OCI-M2 (cell line): ENCODE results near the gene CDH15.
"Not testable (repeated sequence)": the region's sequence is repeated elsewhere in the genome, so short reads cannot be mapped to it uniquely, and the experiment has no call there.

ENCODE experiments used
- DNase-seq: peaks from one replicate; lab custom pipeline; 2025; ENCODE audit not compliant: unreplicated experiment; lab: John Stamatoyannopoulos, UW

CDH15 gene

DNA sequence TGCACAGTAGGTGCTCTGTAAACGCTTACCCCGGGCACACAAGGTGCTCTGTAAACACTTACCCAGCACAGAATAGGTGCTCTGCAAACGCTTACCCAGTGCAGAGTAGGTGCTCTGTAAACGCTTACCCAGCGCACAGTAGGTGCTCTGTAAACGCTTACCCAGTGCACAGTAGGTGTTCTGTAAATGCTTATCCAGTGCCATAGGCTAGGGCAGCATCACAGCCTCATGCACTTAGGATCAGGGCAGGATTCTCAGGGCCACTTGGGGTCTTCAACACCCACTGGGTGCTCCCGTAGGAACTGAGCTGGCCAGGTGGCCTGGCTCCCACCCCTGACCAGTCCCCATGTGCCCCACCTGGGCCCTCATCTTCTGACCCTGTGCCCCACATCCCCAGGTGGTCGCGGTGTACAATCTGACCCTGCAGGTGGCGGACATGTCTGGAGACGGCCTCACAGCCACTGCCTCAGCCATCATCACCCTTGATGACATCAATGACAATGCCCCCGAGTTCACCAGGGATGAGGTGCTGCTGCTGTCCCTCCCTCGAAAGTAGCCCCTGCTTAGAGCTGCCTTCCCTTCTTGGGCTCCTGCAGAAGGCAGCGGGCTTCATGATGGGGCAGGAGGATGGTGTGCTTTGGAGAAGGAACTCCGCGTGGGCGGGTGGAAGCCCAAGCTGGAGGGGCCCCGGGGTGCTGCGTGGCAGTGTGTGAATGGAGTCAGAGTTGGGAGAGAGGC lies 15.7 kb downstream of the CDH15 start:
- DNase-seq: no peak

DNA sequence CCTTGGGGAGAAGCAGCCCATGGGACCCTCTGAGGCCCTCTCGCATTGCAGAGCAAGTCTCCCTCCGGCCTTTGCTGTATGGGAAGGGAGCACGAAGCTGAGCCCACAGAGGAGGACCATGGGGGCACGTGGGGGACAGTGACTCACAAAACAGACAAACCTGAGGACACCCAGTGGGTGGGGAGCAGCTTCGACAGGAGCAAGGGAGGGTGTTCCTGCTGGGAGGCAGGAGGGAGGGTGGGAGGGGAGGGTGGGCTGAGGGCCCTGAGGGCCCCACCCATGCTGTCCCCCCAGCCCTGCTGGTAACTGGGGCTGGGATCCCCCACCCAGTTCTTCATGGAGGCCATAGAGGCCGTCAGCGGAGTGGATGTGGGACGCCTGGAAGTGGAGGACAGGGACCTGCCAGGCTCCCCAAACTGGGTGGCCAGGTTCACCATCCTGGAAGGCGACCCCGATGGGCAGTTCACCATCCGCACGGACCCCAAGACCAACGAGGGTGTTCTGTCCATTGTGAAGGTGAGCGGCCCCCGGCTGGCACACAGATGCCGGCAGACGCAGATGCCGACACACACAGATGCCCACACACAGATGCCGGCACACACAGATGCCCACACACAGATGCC lies 16.3 kb downstream of the CDH15 start:
- DNase-seq: no peak

DNA sequence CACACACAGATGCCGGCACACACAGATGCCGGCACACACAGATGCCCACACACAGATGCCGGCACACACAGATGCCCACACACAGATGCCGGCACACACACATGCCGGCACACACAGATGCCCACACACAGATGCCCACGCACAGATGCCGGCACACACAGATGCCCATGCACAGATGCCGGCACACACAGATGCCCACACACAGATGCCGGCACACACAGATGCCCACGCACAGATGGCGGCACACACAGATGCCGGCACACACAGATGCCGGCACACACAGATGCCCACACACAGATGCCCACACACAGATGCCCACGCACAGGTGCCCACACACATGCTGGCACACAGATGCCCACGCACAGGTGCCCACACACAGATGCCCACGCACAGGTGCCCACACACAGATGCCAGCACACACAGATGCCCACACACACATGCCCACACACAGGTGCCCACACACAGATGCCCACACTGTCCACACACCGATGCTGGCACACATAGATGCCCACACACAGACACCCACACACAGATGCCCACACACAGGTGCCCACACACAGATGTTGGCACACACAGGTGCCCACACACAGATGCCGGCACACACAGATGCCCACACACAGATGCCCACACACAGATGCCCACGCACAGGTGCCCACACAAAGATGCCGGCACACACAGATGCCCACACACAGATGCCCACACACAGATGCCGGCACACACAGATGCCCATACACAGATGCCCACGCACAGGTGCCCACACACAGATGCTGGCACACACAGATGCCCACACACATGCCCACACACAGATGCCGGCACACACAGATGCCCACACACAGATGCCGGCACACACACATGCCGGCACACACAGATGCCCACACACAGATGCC lies 17.2 kb downstream of the CDH15 start:
- DNase-seq: not testable (repeated sequence)

DNA sequence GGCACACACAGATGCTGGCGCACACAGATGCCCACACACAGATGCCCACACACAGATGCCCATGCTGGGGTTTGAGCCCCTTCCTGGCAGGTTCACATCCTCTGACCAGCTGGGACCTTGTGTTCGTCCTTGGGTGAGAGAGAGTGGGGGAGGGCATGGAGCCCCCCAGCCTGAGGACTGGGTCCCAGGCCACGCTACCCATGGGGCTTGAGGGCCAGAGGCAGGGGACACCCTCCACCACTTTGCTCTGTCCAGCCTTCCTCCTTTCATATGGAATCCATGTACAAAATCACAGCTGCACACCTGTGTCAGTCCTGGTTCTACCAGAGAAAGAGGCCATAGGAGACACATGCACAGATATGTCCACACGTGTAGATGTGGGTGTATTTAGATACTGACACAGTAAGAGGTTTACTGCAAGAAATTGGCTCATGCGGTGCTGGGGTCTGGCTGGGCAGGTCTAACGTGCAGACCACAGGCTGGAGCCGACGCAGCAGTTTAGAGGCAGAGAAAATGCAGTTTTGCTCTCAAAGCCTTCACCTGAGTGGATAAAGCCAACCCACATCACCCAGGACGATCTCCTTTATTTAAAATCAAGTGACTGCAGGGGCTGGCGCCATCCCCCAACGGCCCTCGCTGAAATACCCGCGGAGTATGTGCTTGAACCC lies 17.9 kb downstream of the CDH15 start:
- DNase-seq: no peak

DNA sequence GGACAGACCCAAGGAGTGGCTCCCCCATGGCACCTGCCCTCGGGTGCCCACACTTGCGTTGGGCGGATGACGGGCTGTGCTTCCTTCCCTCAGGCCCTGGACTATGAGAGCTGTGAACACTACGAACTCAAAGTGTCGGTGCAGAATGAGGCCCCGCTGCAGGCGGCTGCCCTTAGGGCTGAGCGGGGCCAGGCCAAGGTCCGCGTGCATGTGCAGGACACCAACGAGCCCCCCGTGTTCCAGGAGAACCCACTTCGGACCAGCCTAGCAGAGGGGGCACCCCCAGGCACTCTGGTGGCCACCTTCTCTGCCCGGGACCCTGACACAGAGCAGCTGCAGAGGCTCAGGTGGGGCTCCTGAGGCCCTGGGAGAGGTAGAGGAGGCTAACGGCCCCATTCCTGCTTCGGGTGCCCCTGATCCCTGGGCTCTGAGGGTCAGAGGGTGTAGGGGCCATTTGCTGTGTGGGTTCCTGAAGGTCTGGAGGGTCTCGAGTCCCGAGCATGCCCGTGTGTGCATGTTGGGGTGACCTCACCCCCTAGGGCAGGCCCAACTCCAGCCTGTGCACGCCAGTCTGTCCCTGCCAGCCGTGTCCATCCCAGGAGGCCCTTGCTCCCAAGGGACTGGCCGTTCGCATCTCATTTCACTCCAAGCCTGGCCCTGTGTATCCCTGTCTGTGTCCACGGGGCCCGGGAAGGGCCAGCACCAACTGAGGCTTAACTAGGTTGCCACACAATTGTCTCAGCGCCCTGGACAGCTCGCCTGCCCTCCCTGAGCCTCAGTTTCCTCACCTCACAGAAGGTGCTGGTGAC lies 18.8 kb downstream of the CDH15 start:
- DNase-seq: no peak

DNA sequence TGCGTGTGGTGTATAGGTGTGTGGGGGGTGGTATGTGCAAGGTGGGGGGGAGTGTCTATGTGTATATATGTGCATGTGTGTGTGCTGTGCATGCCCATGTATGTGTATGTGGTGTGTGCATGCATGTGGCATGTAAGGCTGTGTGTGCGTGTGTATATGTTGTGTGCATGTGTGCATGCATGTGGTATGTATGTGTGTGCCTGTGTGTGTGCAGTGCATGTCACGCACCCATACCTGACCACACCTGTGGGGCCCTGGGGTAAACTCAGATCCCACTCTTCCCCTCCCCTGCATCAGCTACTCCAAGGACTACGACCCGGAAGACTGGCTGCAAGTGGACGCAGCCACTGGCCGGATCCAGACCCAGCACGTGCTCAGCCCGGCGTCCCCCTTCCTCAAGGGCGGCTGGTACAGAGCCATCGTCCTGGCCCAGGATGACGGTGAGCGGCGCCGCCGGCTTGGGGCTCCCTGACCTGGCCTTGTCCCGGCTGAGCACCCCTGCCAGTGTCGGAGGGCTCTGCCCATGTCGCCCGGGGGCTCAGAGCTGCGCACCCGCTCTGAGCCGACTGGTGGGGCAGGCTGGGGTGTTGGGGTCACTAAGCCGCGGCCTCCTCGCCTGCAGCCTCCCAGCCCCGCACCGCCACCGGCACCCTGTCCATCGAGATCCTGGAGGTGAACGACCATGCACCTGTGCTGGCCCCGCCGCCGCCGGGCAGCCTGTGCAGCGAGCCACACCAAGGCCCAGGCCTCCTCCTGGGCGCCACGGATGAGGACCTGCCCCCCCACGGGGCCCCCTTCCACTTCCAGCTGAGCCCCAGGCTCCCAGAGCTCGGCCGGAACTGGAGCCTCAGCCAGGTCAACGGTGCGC lies 19.7 kb downstream of the CDH15 start:
- DNase-seq: no peak

DNA sequence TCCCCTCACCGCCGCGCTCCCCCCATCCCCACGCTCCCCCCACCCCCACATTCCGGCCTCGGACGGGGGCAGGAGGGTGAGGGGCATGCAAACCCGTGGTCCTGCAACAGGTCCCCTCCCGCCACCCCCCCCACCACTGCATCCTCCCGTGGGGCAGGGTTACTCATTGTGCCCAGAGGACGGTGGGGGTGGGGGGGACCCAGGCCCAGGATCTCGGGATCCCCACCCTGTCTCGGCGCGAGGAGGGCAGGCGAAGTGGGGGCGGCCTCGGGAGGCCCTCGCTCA lies 20.3 kb downstream of the CDH15 start:
- DNase-seq: no peak

DNA sequence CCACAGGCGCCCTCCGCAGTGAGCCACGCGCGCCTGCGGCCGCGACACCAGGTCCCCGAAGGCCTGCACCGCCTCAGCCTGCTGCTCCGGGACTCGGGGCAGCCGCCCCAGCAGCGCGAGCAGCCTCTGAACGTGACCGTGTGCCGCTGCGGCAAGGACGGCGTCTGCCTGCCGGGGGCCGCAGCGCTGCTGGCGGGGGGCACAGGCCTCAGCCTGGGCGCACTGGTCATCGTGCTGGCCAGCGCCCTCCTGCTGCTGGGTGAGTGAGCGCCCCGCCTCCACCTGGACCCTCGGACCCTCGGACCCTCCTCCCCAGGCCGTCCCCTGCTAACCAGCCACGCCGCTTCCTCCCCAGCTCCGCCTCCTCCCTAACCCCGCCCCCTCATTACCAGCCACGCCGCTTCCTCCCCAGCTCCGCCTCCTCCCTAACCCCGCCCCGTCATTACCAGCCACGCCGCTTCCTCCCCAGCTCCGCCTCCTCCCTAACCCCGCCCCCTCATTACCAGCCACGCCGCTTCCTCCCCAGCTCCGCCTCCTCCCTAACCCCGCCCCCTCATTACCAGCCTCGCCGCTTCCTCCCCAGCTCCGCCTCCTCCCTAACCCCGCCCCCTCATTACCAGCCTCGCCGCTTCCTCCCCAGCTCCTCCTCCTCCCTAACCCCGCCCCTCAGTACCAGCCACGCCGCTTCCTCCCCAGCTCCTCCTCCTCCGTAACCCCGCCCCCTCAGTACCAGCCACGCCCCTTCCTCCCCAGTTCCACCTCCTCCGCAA lies 20.8 kb downstream of the CDH15 start:
- DNase-seq: not testable (repeated sequence)

DNA sequence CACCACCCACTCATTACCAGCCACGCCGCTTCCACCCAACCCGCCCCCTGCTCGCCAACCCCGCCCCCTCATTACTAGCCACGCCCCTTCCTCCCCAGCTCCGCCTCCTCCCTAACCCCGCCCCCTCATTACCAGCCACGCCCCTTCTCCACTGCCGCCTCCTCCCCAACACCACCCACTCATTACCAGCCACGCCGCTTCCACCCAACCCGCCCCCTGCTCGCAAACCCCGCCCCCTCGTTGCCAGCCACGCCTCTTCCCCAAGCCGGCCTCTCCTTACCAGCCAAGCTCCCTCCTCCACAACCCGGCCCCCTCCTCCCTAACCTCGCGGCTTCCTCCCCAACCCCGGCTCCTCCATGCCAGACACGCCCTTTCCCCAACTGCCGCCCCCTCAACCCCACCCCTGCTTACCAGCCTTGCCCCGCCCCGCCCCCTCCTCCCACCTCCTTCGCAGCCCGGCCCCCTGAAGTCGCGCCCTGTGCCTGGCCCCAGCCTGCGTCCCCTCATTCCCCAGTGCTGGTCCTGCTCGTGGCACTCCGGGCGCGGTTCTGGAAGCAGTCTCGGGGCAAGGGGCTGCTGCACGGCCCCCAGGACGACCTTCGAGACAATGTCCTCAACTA lies 21.5 kb downstream of the CDH15 start:
- no peak for DNase-seq

DNA sequence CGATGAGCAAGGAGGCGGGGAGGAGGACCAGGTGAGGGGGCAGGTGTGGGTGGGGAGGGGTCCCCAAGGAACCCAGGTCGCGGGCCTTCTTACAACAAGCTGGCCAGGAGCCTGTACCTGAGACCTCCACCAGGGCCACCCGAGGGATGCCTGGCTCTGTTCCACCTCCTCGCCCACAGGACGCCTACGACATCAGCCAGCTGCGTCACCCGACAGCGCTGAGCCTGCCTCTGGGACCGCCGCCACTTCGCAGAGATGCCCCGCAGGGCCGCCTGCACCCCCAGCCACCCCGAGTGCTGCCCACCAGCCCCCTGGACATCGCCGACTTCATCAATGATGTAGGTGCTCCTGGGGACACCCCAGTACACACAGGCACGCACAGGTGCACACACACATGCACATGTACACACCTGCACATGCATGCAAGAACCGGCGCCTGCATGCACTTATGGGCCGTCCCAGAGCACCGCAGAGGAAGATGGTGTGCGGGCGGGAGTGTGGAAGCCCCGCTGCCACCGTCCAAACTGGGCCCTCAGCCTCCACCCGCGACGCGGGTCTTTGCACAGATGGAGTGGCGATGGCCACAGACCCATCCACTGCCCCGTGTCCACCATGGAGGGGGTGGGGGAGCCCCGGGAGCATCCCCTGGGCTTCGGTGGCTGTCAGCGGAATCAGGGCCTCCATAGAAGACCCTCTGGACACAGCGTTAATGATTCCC lies 22.2 kb downstream of the CDH15 start:
- DNase-seq: no peak

DNA sequence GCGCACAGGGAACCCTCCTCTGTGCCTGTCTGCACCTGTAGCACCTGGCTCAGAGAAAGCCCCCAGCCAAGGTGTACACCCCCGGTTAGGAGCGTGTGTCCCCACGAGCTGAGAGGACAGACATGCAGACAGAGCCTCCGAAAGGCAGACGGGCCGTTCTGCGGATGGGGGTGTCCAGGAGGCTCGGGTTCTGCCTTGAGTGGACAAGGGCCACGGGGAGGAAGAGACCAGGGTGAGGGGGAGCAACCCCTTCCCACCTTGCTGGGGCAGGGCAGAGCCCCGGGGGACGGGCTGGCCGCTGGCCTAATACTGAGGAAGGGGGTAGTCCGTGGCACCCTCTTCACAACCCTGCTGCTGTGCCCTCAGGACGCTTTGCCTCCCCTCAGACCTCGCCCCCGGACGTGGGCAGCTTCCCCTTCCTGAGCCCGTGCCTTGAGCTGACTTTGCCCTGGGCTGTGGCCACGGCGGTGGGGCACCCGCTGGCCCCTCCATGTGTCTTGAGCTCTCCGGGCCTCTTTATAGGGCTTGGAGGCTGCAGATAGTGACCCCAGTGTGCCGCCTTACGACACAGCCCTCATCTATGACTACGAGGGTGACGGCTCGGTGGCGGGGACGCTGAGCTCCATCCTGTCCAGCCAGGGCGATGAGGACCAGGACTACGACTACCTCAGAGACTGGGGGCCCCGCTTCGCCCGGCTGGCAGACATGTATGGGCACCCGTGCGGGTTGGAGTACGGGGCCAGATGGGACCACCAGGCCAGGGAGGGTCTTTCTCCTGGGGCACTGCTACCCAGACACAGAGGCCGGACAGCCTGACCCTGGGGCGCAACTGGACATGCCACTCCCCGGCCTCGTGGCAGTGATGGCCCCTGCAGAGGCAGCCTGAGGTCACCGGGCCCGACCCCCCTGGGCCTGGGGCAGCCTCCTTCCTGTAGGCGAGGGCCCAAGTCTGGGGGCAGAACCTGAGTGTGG lies 23.1 kb downstream of the CDH15 start:
- DNase-seq: no peak

DNA sequence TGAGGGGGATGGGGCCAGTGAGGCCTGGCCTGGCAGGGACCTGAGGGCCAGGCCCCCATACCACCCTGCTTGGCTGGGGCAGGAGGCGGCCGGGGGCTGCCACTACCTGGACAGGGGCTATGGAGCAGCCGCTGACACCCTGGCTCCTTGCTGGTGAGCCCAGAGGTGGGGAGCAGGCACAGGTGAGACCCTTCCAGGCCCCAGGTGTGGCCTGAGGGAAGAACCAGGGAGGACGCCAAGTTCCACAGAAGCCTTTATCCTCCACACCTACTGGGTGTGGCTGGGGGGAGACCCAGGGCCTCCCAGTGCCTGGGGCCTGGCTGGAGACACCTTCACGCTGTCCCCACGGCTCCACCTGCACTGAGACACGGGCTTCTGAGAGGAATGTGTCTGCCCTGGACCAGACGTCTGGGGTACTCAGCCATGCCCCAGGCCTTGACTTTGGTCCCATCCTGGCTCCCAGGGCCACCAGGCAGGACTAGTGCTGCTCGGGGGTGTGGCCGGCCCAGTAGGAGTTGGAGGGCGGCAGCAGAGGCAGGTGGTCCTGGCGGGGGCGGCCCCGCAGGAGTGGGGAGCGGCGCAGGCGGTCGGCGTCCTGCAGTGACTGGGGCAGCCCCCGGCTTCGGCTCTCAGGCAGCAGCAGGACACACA lies 24.1 kb downstream of the CDH15 start:
- DNase-seq: no peak

DNA sequence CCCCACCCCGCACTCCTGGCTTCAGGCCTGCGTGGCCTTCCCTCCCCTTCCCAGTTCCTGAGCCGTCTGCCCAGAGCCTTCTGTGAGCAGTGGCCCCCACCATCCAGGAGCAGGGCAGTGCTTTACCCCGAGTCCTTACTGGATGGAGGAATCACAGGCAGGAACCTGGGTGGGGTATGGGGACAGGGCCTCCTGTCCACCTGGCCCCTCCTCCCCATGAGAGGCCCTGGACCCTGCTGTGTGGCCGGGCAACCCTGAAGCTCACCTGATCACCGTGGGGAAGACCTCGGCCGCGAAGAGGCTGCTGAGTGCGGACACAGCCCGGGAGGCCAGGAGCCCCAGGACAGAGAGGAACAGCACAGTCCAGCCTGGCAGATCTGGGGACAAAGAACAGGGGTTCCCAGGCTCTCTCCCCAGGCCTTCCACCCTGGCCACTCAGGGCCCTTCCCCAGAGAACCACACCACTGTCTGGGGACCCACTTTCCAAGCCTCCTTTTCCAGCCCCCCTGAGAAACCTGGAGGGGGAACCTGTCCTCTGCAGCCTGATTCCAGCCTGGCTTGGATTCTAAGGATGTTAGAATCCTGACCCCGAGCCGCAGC lies 25.6 kb downstream of the CDH15 start:
- DNase-seq: no peak

DNA sequence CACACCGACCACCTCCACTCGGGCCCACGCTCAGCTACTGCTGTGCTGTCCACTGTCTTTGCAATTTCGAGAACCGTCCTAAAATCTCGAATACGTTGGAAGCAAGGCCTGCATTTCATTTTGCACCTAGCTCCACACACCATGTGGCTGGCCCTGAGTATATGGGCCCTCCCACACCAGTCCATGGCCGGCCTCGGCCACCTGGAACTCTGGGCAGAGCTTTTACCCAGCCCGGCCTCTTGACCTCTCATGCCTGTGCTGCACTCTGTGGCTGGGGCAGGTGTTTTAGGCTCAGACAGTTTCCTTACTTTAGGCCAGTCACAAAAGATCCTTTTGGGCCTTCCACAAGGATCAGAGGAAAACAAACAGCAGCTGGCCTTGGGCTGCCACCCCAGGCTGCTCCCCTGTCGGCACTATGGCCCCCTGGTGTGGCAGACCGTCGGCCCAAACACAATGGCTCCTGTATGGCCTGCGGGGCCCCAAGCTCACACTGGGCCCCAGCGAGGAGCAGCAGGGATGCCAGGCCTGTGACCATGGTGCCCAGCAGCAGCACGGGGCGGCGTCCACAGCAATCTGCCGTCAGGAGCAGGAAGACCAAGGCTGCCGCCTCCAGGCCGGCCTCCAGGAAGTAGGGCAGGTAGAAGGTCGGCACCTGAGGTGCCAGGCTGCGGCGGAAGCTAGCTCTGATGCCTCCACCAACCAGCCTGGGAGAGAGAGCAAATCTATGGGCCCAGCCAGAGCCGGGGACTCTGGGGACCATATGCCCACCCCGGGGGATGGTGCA lies 26.3 kb downstream of the CDH15 start:
- DNase-seq: no peak
